B cell (primary cell): ENCODE data around the gene PLPP4. TPM values are rescaled to one million over a fixed set of nuclear protein-coding genes. Genes with fewer than 3 reads are reported as not detected.

ENCODE experiments used
- ATAC-seq: fragments of 200-7000 bp; cut with Tn5 transposase; one replicate; pipeline ENCODE4 v1.10.0; 2021; ENCODE audit warnings: low read depth, mild to moderate bottlenecking, moderate number of reproducible peaks, moderate library complexity
- CTCF ChIA-PET: fragments of 350-600 bp; sonication (Branson Sonifier 250); formaldehyde crosslinking; loops from one replicate; lab custom pipeline; 2021; ENCODE audit warnings: antibody characterized with exemption, inconsistent platforms; lab: Charles Lee
- POLR2A ChIA-PET: fragments of 350-600 bp; sonication (Branson Sonifier 250); formaldehyde crosslinking; loops from one replicate; lab custom pipeline; 2021; ENCODE audit warnings: antibody characterized with exemption; lab: Charles Lee
- DNase-seq: peaks from one replicate; pipeline ENCODE4 v3.0.0; 2013
- H2AFZ ChIP-seq: 2 replicates; pipeline ENCODE4 v1.6.1; 2012; ENCODE audit warnings: mild to moderate bottlenecking, low read depth, low read length; ENCODE audit not compliant: insufficient read depth, poor library complexity, severe bottlenecking
- H3K27ac ChIP-seq, 2 donors: 1 replicate in 1 of 2; 2 replicates in 1 of 2; pipeline ENCODE4 v1.5.1; 2012 to 2013; ENCODE audit warnings: low read length in 2 of 2, mild to moderate bottlenecking in 2 of 2, moderate library complexity in 1 of 2
- H3K27me3 ChIP-seq, 4 experiments: fragments of 200-600 bp in 1 of 4; sonication (generic) in 1 of 4; replicated peaks in 1 of 4; 1 replicate in 2 of 4; 2 replicates in 2 of 4; pipeline versions ENCODE4 v1.6.1 to v1.7.0; 2013 to 2016; ENCODE audit warnings: low read length in 3 of 4, mild to moderate bottlenecking in 2 of 4, mixed read lengths in 1 of 4, moderate library complexity in 1 of 4; ENCODE audit not compliant: insufficient read depth in 4 of 4, control insufficient read depth in 3 of 4; ENCODE audit errors: control extremely low read depth in 1 of 4
- H3K36me3 ChIP-seq, 2 experiments: replicated peaks in 1 of 2; 1 replicate in 1 of 2; 2 replicates in 1 of 2; pipeline versions ENCODE4 v1.6.1 to v1.7.1; 2013; ENCODE audit warnings: low read length in 1 of 2; ENCODE audit not compliant: insufficient read depth in 2 of 2, control insufficient read depth in 1 of 2; ENCODE audit errors: control extremely low read depth in 1 of 2, extremely low read depth in 1 of 2
- H3K4me1 ChIP-seq, 2 donors: fragments of 200-600 bp in 1 of 2; sonication (generic) in 1 of 2; 1 replicate in 1 of 2; 2 replicates in 1 of 2; pipeline versions ENCODE4 v1.5.1 to v1.6.1; 2013 to 2017; ENCODE audit warnings: low read length in 2 of 2; ENCODE audit not compliant: control insufficient read depth in 2 of 2, insufficient read depth in 2 of 2
- H3K4me2 ChIP-seq: replicated peaks from 2 replicates; pipeline ENCODE3; 2012; ENCODE audit warnings: mild to moderate bottlenecking, low read depth, low read length; ENCODE audit not compliant: poor library complexity, severe bottlenecking
- H3K4me3 ChIP-seq, 5 experiments: fragments of 200-600 bp in 1 of 5; sonication (generic) in 1 of 5; 1 replicate in 3 of 5; 2 replicates in 2 of 5; pipeline versions ENCODE4 v1.5.1 to v1.7.0; 2011 to 2016; ENCODE audit warnings: low read length in 4 of 5, mild to moderate bottlenecking in 4 of 5, low read depth in 2 of 5, control low read depth in 1 of 5, moderate library complexity in 1 of 5; ENCODE audit not compliant: insufficient read depth in 1 of 5; ENCODE audit errors: control extremely low read depth in 1 of 5, extremely low read depth in 1 of 5
- H3K79me2 ChIP-seq: fragments of 200-600 bp; sonication (generic); one replicate; pipeline ENCODE4 v1.6.0; 2016; ENCODE audit warnings: low read length; ENCODE audit not compliant: control insufficient read depth, insufficient read depth
- H3K9ac ChIP-seq: fragments of 200-600 bp; sonication (generic); 2 replicates; pipeline ENCODE4 v1.6.1; 2017; ENCODE audit warnings: mild to moderate bottlenecking, low read length, moderate library complexity
- H3K9me3 ChIP-seq, 3 donors: one replicate each; pipeline versions ENCODE4 v1.6.1 to v1.7.1; 2013; ENCODE audit warnings: low read length in 2 of 3; ENCODE audit not compliant: control insufficient read depth in 2 of 3, insufficient read depth in 1 of 3; ENCODE audit errors: control extremely low read depth in 1 of 3
- H4K20me1 ChIP-seq: 2 replicates; pipeline ENCODE4 v1.6.0; 2012; ENCODE audit warnings: mild to moderate bottlenecking, low read length; ENCODE audit not compliant: insufficient read depth, control insufficient read depth, poor library complexity, severe bottlenecking
- H3K27ac Mint-ChIP-seq: one replicate; pipeline ENCODE4 v1.8.0; 2021; ENCODE audit warnings: mixed read lengths
- H3K27me3 Mint-ChIP-seq: one replicate; pipeline ENCODE4 v1.8.0; 2021; ENCODE audit warnings: mixed read lengths
- H3K4me1 Mint-ChIP-seq: one replicate; pipeline ENCODE4 v1.8.0; 2021; ENCODE audit warnings: mixed read lengths
- H3K4me3 Mint-ChIP-seq: one replicate; pipeline ENCODE4 v1.8.0; 2021; ENCODE audit warnings: mixed read lengths
- H3K9me3 Mint-ChIP-seq: one replicate; pipeline ENCODE4 v1.8.0; 2022; ENCODE audit warnings: mixed read lengths; ENCODE audit not compliant: insufficient read depth
- CTCF ChIP-seq: fragments of 200-600 bp; IDR thresholded peaks from one replicate; pipeline ENCODE4 v1.8.0; 2022; ENCODE audit warnings: antibody characterized with exemption, mild to moderate bottlenecking
- EZH2 ChIP-seq: IDR thresholded peaks from 2 replicates; pipeline ENCODE4 v1.6.1; 2012; ENCODE audit warnings: borderline replicate concordance, low read depth, mild to moderate bottlenecking, moderate library complexity, low read length; ENCODE audit not compliant: insufficient read depth, poor library complexity, severe bottlenecking
- WGBS: methylation state at CpG from one replicate; pipeline ENCODE4 v1.1.5; 2013; ENCODE audit warnings: missing lambda C conversion rate; ENCODE audit not compliant: insufficient coverage; 5-methylcytosine and 5-hydroxymethylcytosine counted together
- intact Hi-C: fragments of 100-400 bp; cut with micrococcal nuclease; formaldehyde crosslinking; loops from one replicate; pipeline ENCODE4 v1.10.0; 2022
- polyA plus RNA-seq: library from polyadenylated mRNA; depleted of rRNA; stranded (reverse); fragments of >200 nt; gene quantifications from 2 replicates; pipeline ENCODE4 v1.2.3, GENCODE V29; 2012
- total RNA-seq, 2 donors: library from RNA; stranded (reverse); fragments of 120-200 nt in 1 of 2; gene quantifications; 1 replicate in 1 of 2; 2 replicates in 1 of 2; pipeline versions ENCODE4 v1.2.3 to v1.2.4, GENCODE V29; 2013 to 2022

PLPP4 gene
- total and polyA plus RNA-seq, 2 donors (not counting 1 experiment from before 2014, with no cell fraction given) = not detected

- Mint-ChIP-seq H3K27me3 (no peaks in the 10 kb centered on the region), H3K27ac (no peak overlapping the region), H3K4me1 (no peaks in the 10 kb centered on the region), H3K4me3 (no peak overlapping the region), H3K9me3 (no peaks in the 10 kb centered on the region)
- Histone ChIP-seq H3K36me3 (no peaks in the 10 kb centered on the region), H3K4me1 (no peaks in the 10 kb centered on the region), H4K20me1 (no peaks in the 10 kb centered on the region), H3K27me3 (no peaks in the 10 kb centered on the region), H3K9me3 (no peaks in the 10 kb centered on the region), H2AFZ (no peak overlapping the region), H3K27ac (no peak overlapping the region), H3K9ac (no peak overlapping the region), H3K4me2 (no peak overlapping the region), H3K79me2 (no peaks in the 10 kb centered on the region), H3K4me3 (no peak overlapping the region)
- ATAC-seq (no peak), DNase-seq (no peak)
- intact Hi-C loops = no loop called here
- ChIA-PET CTCF (no interaction called here), POLR2A (no interaction called here)
- no peak for TF ChIP-seq EZH2
- no peak for TF ChIP-seq CTCF
- no CpG with 5 or more reads among the region's 2 CpGs for WGBS
These were observed 9.0 kb downstream of the PLPP4 start for GRCh38 chr10:120466006-120466405.

GRCh38 chr10:120473593-120473992, 16.6 kb downstream of the PLPP4 start:
- no peak for ATAC-seq
- ChIA-PET CTCF (no interaction called here), POLR2A (no interaction called here)
- no peak for DNase-seq
- H3K4me1 Mint-ChIP-seq = no peaks in the 10 kb centered on the region
- no peak overlapping the region for H3K27ac Mint-ChIP-seq
- TF ChIP-seq EZH2 = no peak
- TF ChIP-seq CTCF = no peak
- Histone ChIP-seq H3K27ac (no peak overlapping the region), H3K27me3 (no peaks in the 10 kb centered on the region), H3K4me2 (no peak overlapping the region), H3K79me2 (no peaks in the 10 kb centered on the region), H3K9me3 (no peaks in the 10 kb centered on the region), H3K4me1 (no peaks in the 10 kb centered on the region), H3K4me3 (no peak overlapping the region), H2AFZ (no peak overlapping the region), H3K9ac (no peak overlapping the region), H3K36me3 (no peaks in the 10 kb centered on the region), H4K20me1 (no peaks in the 10 kb centered on the region)
- H3K9me3 Mint-ChIP-seq = peaks cover 3% of the 10 kb centered on the region
- intact Hi-C loops = no loop called here
- peaks cover 8% of the 10 kb centered on the region for H3K27me3 Mint-ChIP-seq
- no peak overlapping the region for H3K4me3 Mint-ChIP-seq
- no CpG with 5 or more reads among the region's 4 CpGs for WGBS
